ENCODE results near the gene CCN5. TPM values are rescaled to one million over a fixed set of nuclear protein-coding genes. Genes with fewer than 3 reads are reported as not detected.

CCN5 gene
- total and polyA plus RNA-seq, 2 of the 13 experiments (the other 11 are each of a cell fraction or from before 2014, with no cell fraction given) = 0.12 TPM; not detected in 1

GRCh38 chr20:44692932-44693480, 22.2 kb upstream of the CCN5 start (continued):
- TF ChIP-seq FOXK1 (CRISPR knock-in tag; IDR thresholded peaks at IDR 0.05; ENCODE audit: borderline replicate concordance, low read depth) (peak; percentile 71), ZKSCAN8 (CRISPR knock-in tag; IDR thresholded peaks at IDR 0.05; ENCODE audit: borderline replicate concordance) (peak; percentile 58; the same call in 1 of the 2 replicates), IKZF1 (IDR thresholded peaks at IDR 0.05) (no peak), TMF1 (CRISPR knock-in tag; IDR thresholded peaks at IDR 0.05; ENCODE audit: low read depth) (no peak), SOX5 (CRISPR knock-in tag; IDR thresholded peaks at IDR 0.05; ENCODE audit: borderline replicate concordance) (peak; percentile 95), BORCS8-MEF2B (CRISPR knock-in tag; IDR thresholded peaks at IDR 0.05) (no peak), ZNF576 (CRISPR knock-in tag; IDR thresholded peaks at IDR 0.05) (no peak), ZEB1 (IDR thresholded peaks at IDR 0.05; ENCODE audit: insufficient replicate concordance, low read depth) (no peak), NFYC (CRISPR knock-in tag; IDR thresholded peaks at IDR 0.05) (no peak), KAT8 (CRISPR knock-in tag; IDR thresholded peaks at IDR 0.05) (peak; percentile 71), RAD21 (CRISPR knock-in tag; IDR thresholded peaks at IDR 0.05) (peak; percentile 8; the same call in 1 of the 2 replicates), NCOA2 (CRISPR knock-in tag; IDR thresholded peaks at IDR 0.05) (peak; percentile 76), ARID5B (CRISPR knock-in tag; IDR thresholded peaks at IDR 0.05) (peak; percentile 96), RFXAP (CRISPR knock-in tag; IDR thresholded peaks at IDR 0.05; ENCODE audit: borderline replicate concordance) (no peak), ZNF34 (CRISPR knock-in tag; IDR thresholded peaks at IDR 0.05; ENCODE audit: borderline replicate concordance) (no peak), ZNF383 (CRISPR knock-in tag; IDR thresholded peaks at IDR 0.05; ENCODE audit: borderline replicate concordance) (no peak), KIAA2018 (CRISPR knock-in tag; IDR thresholded peaks at IDR 0.05; ENCODE audit: borderline replicate concordance) (no peak), ZNF670 (CRISPR knock-in tag; IDR thresholded peaks at IDR 0.05; ENCODE audit: borderline replicate concordance) (no peak), ARNT2 (CRISPR knock-in tag; IDR thresholded peaks at IDR 0.05; ENCODE audit: low read depth) (no peak)
